ENCODE data around the gene PRKCA.

Gene PRKCA

GRCh38 chr17:66469461-66469860 is 167.0 kb downstream of the PRKCA start:
- no peaks in the 10 kb centered on the region for H3K79me2 ChIP-seq (ENCODE audit: insufficient read depth, low read depth)
- no peaks in the 10 kb centered on the region for H3K27me3 ChIP-seq (ENCODE audit: insufficient read depth, low read depth)
- no peak overlapping the region for H3K4me2 ChIP-seq
- no peak overlapping the region for H3K9ac ChIP-seq
- H3K4me3 ChIP-seq (IDR thresholded peaks at IDR 0.05; ENCODE audit: insufficient read depth, low read depth, low read length), result no peak overlapping the region
- H3K4me1 ChIP-seq (ENCODE audit: low read depth, poor library complexity, severe bottlenecking), result no peaks in the 10 kb centered on the region
- no peak overlapping the region for H3K27ac ChIP-seq
- no peaks in the 10 kb centered on the region for H3K36me3 ChIP-seq (ENCODE audit: insufficient read depth)
- H2AFZ ChIP-seq (ENCODE audit: low read depth), result no peak overlapping the region
- no peak for TF ChIP-seq CTCF (conservative IDR thresholded peaks at IDR 0.05; ENCODE audit: low read depth, low read length)
- H4K20me1 ChIP-seq (ENCODE audit: insufficient read depth), result no peaks in the 10 kb centered on the region

DNA sequence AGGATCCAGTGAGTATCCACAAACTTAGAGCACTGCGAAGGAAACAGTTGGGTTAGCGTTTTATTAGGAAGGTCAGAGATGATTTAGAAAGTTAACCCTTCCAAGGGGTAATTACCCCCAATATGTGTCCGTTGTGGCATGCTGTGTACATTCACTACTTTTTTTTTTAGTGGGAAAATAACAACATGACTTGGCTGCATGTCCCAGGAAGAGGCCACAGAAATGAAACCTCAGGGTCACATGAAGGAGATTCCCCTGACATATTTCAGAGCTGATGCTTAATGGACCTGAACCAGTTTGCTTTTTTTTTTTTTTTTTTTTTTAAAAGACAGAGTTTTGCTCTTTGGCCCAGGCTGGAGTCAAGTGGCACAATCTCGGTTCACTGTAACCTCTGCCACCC is 167.5 kb downstream of the PRKCA start:
- no peaks in the 10 kb centered on the region for H3K79me2 ChIP-seq (ENCODE audit: insufficient read depth, low read depth)
- H3K36me3 ChIP-seq (ENCODE audit: insufficient read depth), result no peaks in the 10 kb centered on the region
- H3K4me1 ChIP-seq (ENCODE audit: low read depth, poor library complexity, severe bottlenecking), result no peaks in the 10 kb centered on the region
- H3K4me3 ChIP-seq (IDR thresholded peaks at IDR 0.05; ENCODE audit: insufficient read depth, low read depth, low read length), result no peak overlapping the region
- H2AFZ ChIP-seq (ENCODE audit: low read depth), result no peak overlapping the region
- TF ChIP-seq CTCF (conservative IDR thresholded peaks at IDR 0.05; ENCODE audit: low read depth, low read length), result no peak
- H3K9ac ChIP-seq, result no peak overlapping the region
- H3K27ac ChIP-seq, result no peak overlapping the region
- H3K4me2 ChIP-seq, result no peak overlapping the region
- H3K27me3 ChIP-seq (ENCODE audit: insufficient read depth, low read depth), result no peaks in the 10 kb centered on the region
- no peaks in the 10 kb centered on the region for H4K20me1 ChIP-seq (ENCODE audit: insufficient read depth)

DNA sequence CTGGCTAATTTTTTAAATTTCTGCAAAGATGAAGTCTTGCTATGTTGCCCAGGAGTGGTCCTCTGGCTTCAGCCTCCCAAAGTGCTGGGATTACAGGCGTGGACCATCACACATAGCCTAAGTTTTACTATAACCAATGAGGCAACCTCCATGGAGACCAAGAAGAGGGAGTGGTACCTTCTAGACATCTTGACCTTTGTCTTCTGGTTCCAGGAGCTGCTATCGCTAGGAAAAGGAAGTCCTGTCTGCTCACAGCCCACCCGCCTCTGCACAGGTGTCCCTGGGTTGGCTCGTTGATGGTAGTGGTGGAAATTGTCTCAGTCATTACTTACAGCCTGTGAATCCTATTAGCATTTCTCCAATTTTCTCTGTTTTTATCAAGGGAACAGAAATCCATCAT is 169.7 kb downstream of the PRKCA start:
- Histone ChIP-seq H3K36me3 (ENCODE audit: insufficient read depth) (no peaks in the 10 kb centered on the region), H3K4me2 (no peak overlapping the region), H4K20me1 (ENCODE audit: insufficient read depth) (no peaks in the 10 kb centered on the region), H3K27ac (no peak overlapping the region), H3K27me3 (ENCODE audit: insufficient read depth, low read depth) (no peaks in the 10 kb centered on the region), H3K79me2 (ENCODE audit: insufficient read depth, low read depth) (no peaks in the 10 kb centered on the region), H3K4me3 (IDR thresholded peaks at IDR 0.05; ENCODE audit: insufficient read depth, low read depth, low read length) (no peak overlapping the region), H2AFZ (ENCODE audit: low read depth) (no peak overlapping the region), H3K4me1 (ENCODE audit: low read depth, poor library complexity, severe bottlenecking) (no peaks in the 10 kb centered on the region), H3K9ac (no peak overlapping the region)
- no peak for TF ChIP-seq CTCF (conservative IDR thresholded peaks at IDR 0.05; ENCODE audit: low read depth, low read length)

DNA sequence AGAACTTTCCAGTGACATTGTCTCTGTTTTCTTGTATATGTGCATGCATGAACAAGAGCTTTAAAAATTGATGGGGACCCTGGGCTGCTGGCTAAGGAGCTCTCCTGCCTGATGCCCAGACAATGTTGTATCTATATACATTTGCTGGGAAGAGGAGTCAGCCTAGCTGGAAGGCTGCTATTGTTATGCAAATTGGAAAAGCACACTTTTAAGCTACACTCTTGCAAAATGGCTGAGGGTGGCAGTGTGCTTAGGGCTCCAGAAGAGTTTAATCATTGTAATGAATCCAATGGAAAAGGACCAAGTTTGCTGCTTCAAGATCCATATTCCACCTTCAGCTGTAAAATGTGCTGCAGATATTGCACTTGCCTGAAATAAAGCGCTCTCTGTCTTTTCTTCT is 171.8 kb downstream of the PRKCA start:
- Histone ChIP-seq H3K4me2 (no peak overlapping the region), H3K4me1 (ENCODE audit: low read depth, poor library complexity, severe bottlenecking) (no peaks in the 10 kb centered on the region), H3K9ac (no peak overlapping the region), H3K4me3 (IDR thresholded peaks at IDR 0.05; ENCODE audit: insufficient read depth, low read depth, low read length) (no peak overlapping the region), H3K27ac (no peak overlapping the region), H3K36me3 (ENCODE audit: insufficient read depth) (no peaks in the 10 kb centered on the region), H3K27me3 (ENCODE audit: insufficient read depth, low read depth) (no peaks in the 10 kb centered on the region), H4K20me1 (ENCODE audit: insufficient read depth) (no peaks in the 10 kb centered on the region), H3K79me2 (ENCODE audit: insufficient read depth, low read depth) (no peaks in the 10 kb centered on the region), H2AFZ (ENCODE audit: low read depth) (no peak overlapping the region)
- no peak for TF ChIP-seq CTCF (conservative IDR thresholded peaks at IDR 0.05; ENCODE audit: low read depth, low read length)
